HepG2 (cell line): ENCODE data around the gene PLD1. TPM values are rescaled to one million over a fixed set of nuclear protein-coding genes. Genes with fewer than 3 reads are reported as not detected.
A peak's percentile ranks its signal among the peaks of the same experiment; 100 is the strongest.

Source experiments
- AHDC1 ChIP-seq: sonication (generic); formaldehyde crosslinking; IDR thresholded peaks from 2 replicates; pipeline ENCODE4 v1.5.1; 2020; ENCODE audit warnings: mild to moderate bottlenecking, missing genetic modification reagents, borderline replicate concordance
- ATF2 ChIP-seq: sonication (generic); formaldehyde crosslinking; IDR thresholded peaks from 2 replicates; pipeline ENCODE4 v1.4.0; 2020; ENCODE audit warnings: missing genetic modification reagents
- CAMTA2 ChIP-seq: sonication (generic); formaldehyde crosslinking; IDR thresholded peaks from 2 replicates; pipeline ENCODE4 v1.4.0; 2020; ENCODE audit warnings: mild to moderate bottlenecking, missing genetic modification reagents, borderline replicate concordance
- FOXA3 ChIP-seq: IDR thresholded peaks from 2 replicates; pipeline ENCODE4 v1.6.1; 2016; ENCODE audit warnings: missing genetic modification reagents, missing compliant biosample characterization
- HMG20A ChIP-seq: IDR thresholded peaks from 2 replicates; pipeline ENCODE4 v1.6.1; 2016; ENCODE audit warnings: borderline replicate concordance
- HOXD1 ChIP-seq: sonication (generic); formaldehyde crosslinking; IDR thresholded peaks from 2 replicates; pipeline ENCODE4 v1.5.0; 2020; ENCODE audit warnings: missing genetic modification reagents
- MLLT10 ChIP-seq: sonication (generic); formaldehyde crosslinking; IDR thresholded peaks from 2 replicates; pipeline ENCODE4 v1.4.0; 2020; ENCODE audit warnings: missing genetic modification reagents
- SMC3 ChIP-seq: IDR thresholded peaks from 2 replicates; pipeline ENCODE4 v1.6.1; 2011; ENCODE audit warnings: low read length, improper control_type of control experiment
- ZSCAN25 ChIP-seq: sonication (generic); formaldehyde crosslinking; IDR thresholded peaks from 2 replicates; pipeline ENCODE4 v1.8.0; 2022; ENCODE audit warnings: mild to moderate bottlenecking, missing genetic modification reagents
- polyA plus RNA-seq, 8 experiments: library from polyadenylated mRNA; depleted of rRNA in 3 of 8; stranded (reverse) in 7 of 8; unstranded in 1 of 8; fragments of >200 nt; fragmentation: Illumina TruSeq in 4 of 8; extraction: Trizol in 4 of 8; gene quantifications; 2 replicates each; pipeline versions ENCODE4 v1.2.1 to v1.2.3, GENCODE V29; 2011 to 2016; ENCODE audit warnings: low read depth in 4 of 8, missing spikeins in 1 of 8, mixed read lengths in 1 of 8; ENCODE audit not compliant: insufficient read depth in 1 of 8
- total RNA-seq, 5 experiments: library from RNA; depleted of rRNA; stranded (reverse); fragments of >200 nt; fragmentation: Illumina TruSeq; extraction: Trizol; gene quantifications; 2 replicates each; pipeline ENCODE4 v1.2.3, GENCODE V29; 2016; ENCODE audit warnings: low read depth in 1 of 5

The PLD1 gene
- total and polyA plus RNA-seq, 2 of the 13 experiments (the other 11 are each of a cell fraction or from before 2014, with no cell fraction given) = 27.1 to 59.4 TPM

DNA sequence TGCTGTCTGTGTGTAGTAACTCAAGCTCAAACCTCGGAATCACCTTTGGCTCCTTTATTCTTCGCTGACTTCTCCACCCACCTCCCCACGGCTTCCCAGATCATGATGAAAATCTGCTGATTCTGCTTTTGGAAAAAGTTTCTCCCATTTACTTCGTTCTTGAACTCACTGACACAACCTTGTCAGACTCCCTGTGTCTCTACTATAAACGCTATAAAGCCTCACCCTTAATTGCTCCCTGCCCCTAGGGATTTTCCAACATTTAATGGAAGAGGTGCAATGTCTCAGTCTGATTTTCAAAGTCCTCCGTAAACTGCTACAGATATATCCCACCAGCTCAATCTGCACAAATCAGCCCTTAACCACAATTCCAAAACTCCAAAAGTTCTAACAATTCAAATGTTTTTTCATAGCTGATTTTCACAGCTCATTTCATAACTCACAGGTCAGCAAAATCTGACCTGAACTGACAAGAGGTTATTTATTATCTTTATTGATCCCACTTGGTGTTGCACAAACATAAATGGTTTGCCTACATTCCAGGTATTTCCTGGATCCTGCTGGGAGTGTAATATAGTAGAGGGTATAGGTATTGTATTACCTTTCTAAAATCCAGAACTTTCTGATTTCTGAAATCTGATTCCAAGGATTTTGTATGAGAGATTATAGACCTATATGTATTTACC, 129.4 kb downstream of the PLD1 start (continued):
- TF ChIP-seq CAMTA2 (CRISPR knock-in tag) (no peak), AHDC1 (CRISPR knock-in tag) (peak; percentile 87; the same call in 1 of the 2 replicates), MLLT10 (CRISPR knock-in tag) (no peak), SMC3 (no peak), HOXD1 (CRISPR knock-in tag) (0 out of 2 replicates have a peak, but pooled peaks have one; percentile 54), ZSCAN25 (CRISPR knock-in tag) (no peak), HMG20A (CRISPR knock-in tag) (peak; percentile 79; the same call in 1 of the 2 replicates), ATF2 (CRISPR knock-in tag) (0 out of 2 replicates have a peak, but pooled peaks have one; percentile 31), FOXA3 (CRISPR knock-in tag) (peak; percentile 82)
